Heart left ventricle (tissue), 16 donors: Measurements from ENCODE around the gene ERBB4. TPM values are rescaled to one million over a fixed set of nuclear protein-coding genes. Genes with fewer than 3 reads are reported as not detected.
"Not testable (repeated sequence)": the region's sequence is repeated elsewhere in the genome, so short reads cannot be mapped to it uniquely, and the experiment has no call there.

Experiments
- ATAC-seq, 4 donors: fragments of 200-7000 bp; cut with Tn5 transposase; one replicate each; pipeline ENCODE4 v1.9.1; 2020 to 2022; ENCODE audit warnings: moderate library complexity in 4 of 4, mild to moderate bottlenecking in 3 of 4, moderate number of reproducible peaks in 1 of 4
- DNase-seq, 5 donors: peaks; one replicate each; pipeline ENCODE4 v3.0.0-alpha.2; 2020
- H3K27ac ChIP-seq, 12 donors: fragments of 200-600 bp; sonication (generic) in 4 of 12; one replicate each; pipeline versions ENCODE4 v1.5.0 to v1.8.0; 2016 to 2022; ENCODE audit warnings: mild to moderate bottlenecking in 2 of 12
- H3K27me3 ChIP-seq, 9 donors: fragments of 200-600 bp; sonication (generic) in 2 of 9; one replicate each; pipeline versions ENCODE4 v1.5.1 to v1.8.0; 2016 to 2022; ENCODE audit warnings: mild to moderate bottlenecking in 3 of 9
- H3K36me3 ChIP-seq, 9 donors: fragments of 200-600 bp; sonication (generic) in 2 of 9; one replicate each; pipeline versions ENCODE4 v1.5.0 to v1.8.0; 2018 to 2022; ENCODE audit warnings: mild to moderate bottlenecking in 2 of 9
- H3K4me1 ChIP-seq, 12 donors: fragments of 200-600 bp; sonication (generic) in 4 of 12; one replicate each; pipeline versions ENCODE4 v1.5.0 to v1.8.0; 2016 to 2022; ENCODE audit warnings: mild to moderate bottlenecking in 3 of 12
- H3K4me3 ChIP-seq, 12 donors: fragments of 200-600 bp; sonication (generic) in 4 of 12; one replicate each; pipeline versions ENCODE4 v1.5.0 to v1.8.0; 2017 to 2022; ENCODE audit warnings: mild to moderate bottlenecking in 9 of 12, moderate library complexity in 4 of 12
- H3K9me3 ChIP-seq, 12 donors: fragments of 200-600 bp; sonication (generic) in 4 of 12; one replicate each; pipeline versions ENCODE4 v1.5.0 to v1.8.0; 2016 to 2022; ENCODE audit warnings: mild to moderate bottlenecking in 1 of 12
- POLR2A ChIP-seq, 2 donors: fragments of 450-650 bp; IDR thresholded peaks; one replicate each; pipeline ENCODE4 v1.6.1; 2017; ENCODE audit warnings: antibody characterized with exemption in 2 of 2, mild to moderate bottlenecking in 2 of 2, moderate library complexity in 2 of 2
- WGBS, 4 donors: extraction: QIAGEN DNeasy Blood & Tissue Kit in 2 of 4; methylation state at CpG; one replicate each; pipeline versions ENCODE4 v1.1.5 to v1.1.7; 2013 to 2018; 5-methylcytosine and 5-hydroxymethylcytosine counted together
- intact Hi-C, 10 donors: fragments of 100-400 bp; cut with DNase I; formaldehyde crosslinking; loops; one replicate each; pipeline versions ENCODE4 v1.11.1 to v1.14.2; 2022
- polyA plus RNA-seq, 2 donors: library from polyadenylated mRNA; stranded (reverse); fragments of 200-250 nt; gene quantifications; one replicate each; pipeline ENCODE4 v1.2.3, GENCODE V29; 2013
- total RNA-seq, 9 donors: library from RNA; depleted of rRNA in 2 of 9; stranded (reverse); fragments of >200 nt in 2 of 9; fragmentation: NEBNext Ultra II Directional in 3 of 9; extraction: Animal tissue kit (Norgen Biotek cat#: 25700) in 3 of 9; gene quantifications; one replicate each; pipeline versions ENCODE4 v1.1.0 to v1.2.4, GENCODE V29; 2016 to 2023
- TF ChIP-seq, protein P1 (sequence below), 12 donors: fragments of 200-600 bp; sonication (generic) in 4 of 12; IDR thresholded peaks; one replicate each; pipeline versions ENCODE4 v1.5.0 to v1.8.0; 2018 to 2022; ENCODE audit warnings: antibody characterized with exemption in 12 of 12, mild to moderate bottlenecking in 5 of 12
- donor health status: ischemic (EF 13 %, LVEDD 7.1; RV severe dilation, severe dysfunction).
- donor health status: healthy with polysubstance abuse.
- donor health status: DM: no; HTN: yes; CAD: no.
- donor health status: DM: no; HTN: no; CAD: no.
- donor health status: ischemic (EF 25% LVEDD 6.9; RV normal size, moderate dysfunction).
- donor health status: ischemic (EF 25% LVEDD 5.7; RV mildly dilated, moderate dysfunction).
- donor health status: healthy.
- donor health status: DM: yes; HTN: yes; CAD: no.
- donor health status: ischemic (EF 35%, LVEDD 5.7; RV mildly dilated, moderate dysfunction).
- donor health status: nonischemic (EF 11% LVEDD 7.7; RV severe dilation, severe dysfunction).
- donor health status: DM: yes; HTN: yes; CAD: no.
- donor health status: PGD.
- donor health status: ischemic (EF 29% LVEDD 5.4; RV normal size, mild dysfunction).
- donor health status: nonischemic (EF 23%, LVEDD 6.1; RV moderate dilation, normal function).

ERBB4 gene
- total and polyA plus RNA-seq, 11 donors: 1.3 to 29.5 (median 11.7) TPM

DNA sequence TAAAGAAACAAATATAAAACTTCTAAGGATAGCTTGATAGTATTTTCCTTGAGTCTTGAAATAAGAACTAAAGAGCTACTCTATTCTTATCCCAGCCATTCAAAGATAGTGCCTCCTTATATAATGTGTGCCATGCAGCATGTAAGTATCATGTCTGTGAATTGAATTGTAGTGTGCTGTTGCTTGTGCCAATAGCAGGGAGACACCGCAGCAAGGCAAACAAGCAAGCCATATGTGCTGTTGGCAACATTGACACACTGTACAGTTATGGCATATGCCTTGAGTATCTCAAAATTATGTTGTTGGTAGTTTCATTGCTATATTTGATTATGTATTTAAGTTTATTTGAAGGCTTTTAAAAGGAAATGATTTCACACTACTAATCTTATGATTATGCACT is 58.2 kb downstream of the ERBB4 start:
- WGBS, 4 donors: 55 to 76% (median 73%) methylated on average over 1 of the region's 1 CpG
- Histone ChIP-seq H3K36me3 (no peaks in the 10 kb centered on the region), H3K4me3 (no peak overlapping the region), H3K27ac (no peak overlapping the region), H3K4me1 (peaks cover 0 to 4% (median 0%) of the 10 kb centered on the region in 12 donors), H3K27me3 (no peaks in the 10 kb centered on the region), H3K9me3 (no peaks in the 10 kb centered on the region)
- ATAC-seq: no peak
- intact Hi-C loops: no loop called here
- TF ChIP-seq POLR2A (IDR thresholded peaks at IDR 0.05): no peak
- TF ChIP-seq, protein P1, sequence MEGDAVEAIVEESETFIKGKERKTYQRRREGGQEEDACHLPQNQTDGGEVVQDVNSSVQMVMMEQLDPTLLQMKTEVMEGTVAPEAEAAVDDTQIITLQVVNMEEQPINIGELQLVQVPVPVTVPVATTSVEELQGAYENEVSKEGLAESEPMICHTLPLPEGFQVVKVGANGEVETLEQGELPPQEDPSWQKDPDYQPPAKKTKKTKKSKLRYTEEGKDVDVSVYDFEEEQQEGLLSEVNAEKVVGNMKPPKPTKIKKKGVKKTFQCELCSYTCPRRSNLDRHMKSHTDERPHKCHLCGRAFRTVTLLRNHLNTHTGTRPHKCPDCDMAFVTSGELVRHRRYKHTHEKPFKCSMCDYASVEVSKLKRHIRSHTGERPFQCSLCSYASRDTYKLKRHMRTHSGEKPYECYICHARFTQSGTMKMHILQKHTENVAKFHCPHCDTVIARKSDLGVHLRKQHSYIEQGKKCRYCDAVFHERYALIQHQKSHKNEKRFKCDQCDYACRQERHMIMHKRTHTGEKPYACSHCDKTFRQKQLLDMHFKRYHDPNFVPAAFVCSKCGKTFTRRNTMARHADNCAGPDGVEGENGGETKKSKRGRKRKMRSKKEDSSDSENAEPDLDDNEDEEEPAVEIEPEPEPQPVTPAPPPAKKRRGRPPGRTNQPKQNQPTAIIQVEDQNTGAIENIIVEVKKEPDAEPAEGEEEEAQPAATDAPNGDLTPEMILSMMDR (IDR thresholded peaks at IDR 0.05): no peak
- no peak for DNase-seq

DNA sequence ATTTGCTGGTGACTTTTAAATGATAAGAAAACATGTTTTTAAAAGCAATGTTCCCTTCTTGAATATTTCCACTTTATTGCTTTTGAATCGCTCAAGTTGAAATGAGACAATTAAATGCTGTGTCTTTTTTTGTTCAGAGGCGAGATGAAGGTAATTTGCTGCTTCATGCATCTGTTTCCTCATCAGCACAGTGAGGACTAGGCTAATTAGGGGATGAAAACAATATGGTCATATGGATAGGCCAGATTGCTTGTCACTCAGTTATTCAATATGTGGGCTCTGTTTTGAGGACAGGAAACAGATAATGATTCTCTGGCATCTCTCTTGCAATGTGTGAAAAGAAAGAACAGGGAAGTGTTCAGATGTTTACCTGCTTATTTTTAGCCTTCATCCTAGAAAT is 61.0 kb downstream of the ERBB4 start:
- intact Hi-C loops: no loop called here
- Histone ChIP-seq H3K36me3 (no peaks in the 10 kb centered on the region), H3K4me1 (no peaks in the 10 kb centered on the region), H3K27ac (no peak overlapping the region), H3K9me3 (no peaks in the 10 kb centered on the region), H3K4me3 (no peak overlapping the region), H3K27me3 (no peaks in the 10 kb centered on the region)
- no peak for DNase-seq
- no peak for TF ChIP-seq POLR2A (IDR thresholded peaks at IDR 0.05)
- TF ChIP-seq, protein P1 (IDR thresholded peaks at IDR 0.05): no peak
- no peak for ATAC-seq
- 70 to 79% (median 75%) methylated on average over 2 of the region's 2 CpGs for WGBS, 4 donors

DNA sequence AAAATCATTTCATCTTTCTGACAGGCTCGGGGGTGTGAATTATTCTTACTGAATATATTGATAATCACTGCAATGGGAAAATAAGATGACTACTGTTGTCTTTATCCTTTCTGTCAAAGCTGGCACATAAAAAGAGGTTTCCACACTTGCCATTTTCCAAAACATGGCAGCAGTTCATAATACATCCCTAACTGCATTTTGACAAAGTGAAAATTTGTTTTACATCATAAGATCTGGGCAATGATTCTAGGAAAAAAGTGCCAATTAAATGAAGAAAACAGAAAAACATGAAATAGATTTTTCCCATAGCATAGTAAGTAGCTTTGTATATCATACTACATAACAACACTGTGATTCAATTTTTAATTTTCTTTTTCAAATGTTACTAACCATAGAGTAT is 65.4 kb downstream of the ERBB4 start:
- DNase-seq: no peak
- H3K4me3 ChIP-seq: no peak overlapping the region
- H3K36me3 ChIP-seq: no peaks in the 10 kb centered on the region
- WGBS, 4 donors: 61 to 74% (median 71%) methylated on average over 1 of the region's 1 CpG
- ATAC-seq: no peak
- H3K9me3 ChIP-seq: no peaks in the 10 kb centered on the region
- intact Hi-C loops: no loop called here
- H3K27me3 ChIP-seq: no peaks in the 10 kb centered on the region
- no peak overlapping the region for H3K27ac ChIP-seq
- H3K4me1 ChIP-seq: no peaks in the 10 kb centered on the region
- no peak for TF ChIP-seq POLR2A (IDR thresholded peaks at IDR 0.05)
- TF ChIP-seq, protein P1 (IDR thresholded peaks at IDR 0.05): no peak

DNA sequence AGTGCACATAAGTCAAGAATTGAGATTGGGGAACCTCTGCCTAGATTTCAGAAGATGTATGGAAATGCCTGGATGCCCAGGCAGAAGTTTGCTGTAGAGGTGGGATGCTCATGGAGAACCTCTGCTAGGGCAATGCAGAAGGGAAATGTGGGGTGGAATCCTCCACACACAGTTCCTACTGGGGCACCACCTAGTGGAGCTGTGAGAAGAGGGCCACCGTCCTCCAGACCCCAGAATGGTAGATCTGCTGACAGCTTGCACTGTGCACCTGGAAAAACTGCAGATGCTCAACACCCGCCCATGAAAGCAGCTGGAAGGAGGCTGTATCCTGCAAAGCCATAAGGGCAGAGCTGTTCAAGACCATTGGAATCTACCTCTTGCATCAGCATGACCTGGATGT is 71.1 kb downstream of the ERBB4 start:
- WGBS, 4 donors: 46 to 92% (median 72%) methylated on average over 2 of the region's 2 CpGs
- DNase-seq, H3K27ac ChIP-seq, ATAC-seq, H3K4me3 ChIP-seq, H3K27me3 ChIP-seq, H3K9me3 ChIP-seq, H3K4me1 ChIP-seq, intact Hi-C loops, H3K36me3 ChIP-seq: not testable (repeated sequence)

DNA sequence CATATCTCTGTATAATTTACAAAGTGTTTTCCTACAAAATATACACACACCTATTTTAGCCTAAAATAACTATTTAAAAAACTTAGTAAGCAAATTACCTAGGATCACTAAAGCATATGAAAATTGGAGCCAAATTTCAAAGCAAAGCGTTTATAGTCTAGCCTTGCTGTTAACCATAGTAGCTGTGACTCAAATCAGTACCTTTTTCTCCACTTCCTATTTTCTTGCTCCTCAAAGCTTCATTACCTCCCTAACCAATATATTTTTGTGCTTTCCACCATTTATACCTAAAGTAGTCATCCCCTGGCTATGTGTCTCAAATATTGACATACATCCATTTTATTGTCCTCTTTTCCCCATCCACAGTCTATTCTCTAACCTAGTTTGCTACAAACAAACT is 73.1 kb downstream of the ERBB4 start:
- no peak for ATAC-seq
- WGBS, 4 donors: 86 to 95% (median 92%) methylated on average over 1 of the region's 1 CpG

DNA sequence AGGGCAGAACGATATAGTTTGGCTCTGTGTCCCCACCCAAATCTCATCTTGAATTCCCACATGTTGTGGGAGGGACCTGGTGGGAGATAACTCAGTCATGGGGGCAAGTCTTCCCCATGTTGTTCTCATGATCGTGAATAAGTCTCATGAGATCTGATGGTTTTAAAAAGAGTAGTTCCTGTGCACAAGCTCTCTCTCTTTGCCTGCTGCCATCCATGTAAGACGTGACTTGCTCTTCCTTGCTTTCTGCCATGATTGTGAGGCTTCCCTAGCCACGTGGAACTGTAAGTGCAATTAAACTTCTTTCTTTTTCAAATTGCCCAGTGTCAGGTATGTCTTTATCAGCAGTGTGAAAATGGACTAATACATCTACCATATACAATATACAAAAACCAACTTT is 76.9 kb downstream of the ERBB4 start:
- intact Hi-C loops, DNase-seq, H3K4me3 ChIP-seq, H3K27ac ChIP-seq, H3K4me1 ChIP-seq, H3K27me3 ChIP-seq, ATAC-seq, H3K36me3 ChIP-seq, H3K9me3 ChIP-seq: not testable (repeated sequence)
- WGBS, 4 donors: 70 to 77% (median 72%) methylated on average over 4 of the region's 4 CpGs

More for the DNA sequence above, 73.1 kb downstream of the ERBB4 start:
- H3K36me3 ChIP-seq: no peaks in the 10 kb centered on the region
- DNase-seq: no peak
- no peak overlapping the region for H3K27ac ChIP-seq
- H3K27me3 ChIP-seq: no peaks in the 10 kb centered on the region
- H3K4me3 ChIP-seq: no peak overlapping the region
- H3K4me1 ChIP-seq: no peaks in the 10 kb centered on the region
- H3K9me3 ChIP-seq: peaks cover 0 to 3% (median 0%) of the 10 kb centered on the region in 12 donors
- no peak for TF ChIP-seq POLR2A (IDR thresholded peaks at IDR 0.05)
- TF ChIP-seq, protein P1 (IDR thresholded peaks at IDR 0.05): no peak
- intact Hi-C loops: no loop called here
